HepG2 (cell line): ENCODE data around the gene HHIPL1. TPM values are rescaled to one million over a fixed set of nuclear protein-coding genes. Genes with fewer than 3 reads are reported as not detected.

Experiments used
- ATAC-seq: fragments of 200-7000 bp; cut with Tn5 transposase; 3 replicates; pipeline ENCODE4 v1.9.1; 2020; ENCODE audit warnings: mild to moderate bottlenecking, moderate library complexity
- BruUV-seq: library from RNA; stranded (reverse); fragments of 400-500 nt; replicated peaks from 2 replicates; lab custom pipeline; 2021; lab: Mats Ljungman, UMichigan
- CTCF ChIA-PET: fragments of 300-600 bp; formaldehyde crosslinking; extraction: SDS; loops from one replicate; lab custom pipeline; 2021; ENCODE audit warnings: low total read pairs, inconsistent platforms, low intra/inter-chr PET ratio; lab: Yijun Ruan, JAX
- POLR2A ChIA-PET: fragments of 350-600 bp; sonication (Branson Sonifier 250); formaldehyde crosslinking; loops from one replicate; lab custom pipeline; 2020; ENCODE audit warnings: antibody characterized with exemption, inconsistent platforms; lab: Yijun Ruan, JAX
- DNase-seq: peaks from one replicate; pipeline ENCODE4 v3.0.0-alpha.2; 2015; ENCODE audit warnings: low spot score
- FAIRE-seq: peaks from 3 replicates; lab custom pipeline; 2011; peaks lifted over from hg19 to GRCh38; lab: Jason Lieb, UNC
- H2AFZ ChIP-seq: one replicate; pipeline ENCODE4 v1.6.1; 2011; ENCODE audit warnings: low read length, inconsistent platforms
- H3K27ac ChIP-seq: fragments of 300-600 bp; 3 replicates; pipeline ENCODE4 v1.8.0; 2011; ENCODE audit warnings: mixed run types, mild to moderate bottlenecking, mixed read lengths, low read length, inconsistent platforms; ENCODE audit not compliant: insufficient read depth; ENCODE audit errors: extremely low read length
- H3K27me3 ChIP-seq, 2 experiments: fragments of 200-600 bp in 1 of 2; 2 replicates in 1 of 2; 3 replicates in 1 of 2; pipeline versions ENCODE4 v1.6.0 to v1.8.0; 2011; ENCODE audit warnings: low read length in 2 of 2, mild to moderate bottlenecking in 2 of 2, moderate library complexity in 2 of 2, inconsistent platforms in 1 of 2; ENCODE audit not compliant: insufficient read depth in 2 of 2, control insufficient read depth in 1 of 2
- H3K36me3 ChIP-seq, 2 experiments: fragments of 200-600 bp in 1 of 2; replicated peaks in 1 of 2; 2 replicates in 1 of 2; 3 replicates in 1 of 2; pipeline versions ENCODE4 v1.5.1 to v1.8.0; 2011; ENCODE audit warnings: low read length in 2 of 2, inconsistent platforms in 1 of 2; ENCODE audit not compliant: insufficient read depth in 2 of 2, control insufficient read depth in 1 of 2
- H3K4me1 ChIP-seq: 2 replicates; pipeline ENCODE4 v1.5.1; 2012; ENCODE audit warnings: low read length, inconsistent platforms; ENCODE audit not compliant: insufficient read depth
- H3K4me2 ChIP-seq: 2 replicates; pipeline ENCODE4 v1.6.0; 2011; ENCODE audit warnings: low read depth, low read length, inconsistent platforms
- H3K4me3 ChIP-seq, 3 experiments: fragments of 200-600 bp in 1 of 3; sonication (generic), shearing (Covaris generic) in 1 of 3; replicated peaks in 1 of 3; 2 replicates each; pipeline ENCODE4 v1.5.1; 2011 to 2016; ENCODE audit warnings: low read length in 3 of 3, inconsistent platforms in 2 of 3, low read depth in 2 of 3, mild to moderate bottlenecking in 2 of 3, control low read depth in 1 of 3, mixed read lengths in 1 of 3; ENCODE audit not compliant: insufficient read depth in 1 of 3
- H3K79me2 ChIP-seq: one replicate; pipeline ENCODE4 v1.6.1; 2011; ENCODE audit warnings: low read length, inconsistent platforms; ENCODE audit not compliant: insufficient read depth
- H3K9ac ChIP-seq: 2 replicates; pipeline ENCODE4 v1.6.0; 2011; ENCODE audit warnings: mild to moderate bottlenecking, low read depth, low read length, inconsistent platforms; ENCODE audit not compliant: insufficient read depth
- H3K9me3 ChIP-seq: 2 replicates; pipeline ENCODE4 v1.5.1; 2012; ENCODE audit warnings: mild to moderate bottlenecking, low read length
- H4K20me1 ChIP-seq: 2 replicates; pipeline ENCODE4 v1.6.0; 2011; ENCODE audit warnings: inconsistent platforms, mild to moderate bottlenecking, low read length, moderate library complexity; ENCODE audit not compliant: insufficient read depth
- BHLHE40 ChIP-seq: IDR thresholded peaks from 2 replicates; pipeline ENCODE4 v1.6.1; 2011; ENCODE audit warnings: low read length, improper control_type of control experiment
- ELF3 ChIP-seq: IDR thresholded peaks from 2 replicates; pipeline ENCODE4 v1.6.1; 2016; ENCODE audit warnings: missing genetic modification reagents, missing compliant biosample characterization
- ERF ChIP-seq: IDR thresholded peaks from 2 replicates; pipeline ENCODE4 v1.6.1; 2018; ENCODE audit warnings: missing biosample characterization, missing genetic modification reagents
- GTF3A ChIP-seq: sonication (generic); formaldehyde crosslinking; conservative IDR thresholded peaks from 2 replicates; pipeline ENCODE4 v1.4.0; 2020; ENCODE audit warnings: mild to moderate bottlenecking, missing genetic modification reagents
- KDM5B ChIP-seq: sonication (generic); formaldehyde crosslinking; IDR thresholded peaks from 2 replicates; pipeline ENCODE4 v1.4.0; 2020; ENCODE audit warnings: missing genetic modification reagents, mild to moderate bottlenecking, borderline replicate concordance
- MIER2 ChIP-seq: IDR thresholded peaks from 2 replicates; pipeline ENCODE4 v1.6.1; 2016; ENCODE audit warnings: missing biosample characterization, missing genetic modification reagents
- MZF1 ChIP-seq: sonication (generic); formaldehyde crosslinking; IDR thresholded peaks from 2 replicates; pipeline ENCODE4 v1.8.1; 2023; ENCODE audit warnings: mild to moderate bottlenecking, missing genetic modification reagents, borderline replicate concordance
- NCOA5 ChIP-seq: sonication (generic); formaldehyde crosslinking; IDR thresholded peaks from 2 replicates; pipeline ENCODE4 v1.4.0; 2020; ENCODE audit warnings: missing genetic modification reagents
- RBM22 ChIP-seq: fragments of 200-400 bp; formaldehyde crosslinking; optimal IDR thresholded peaks from 2 replicates; pipeline ENCODE3; 2017; ENCODE audit warnings: mild to moderate bottlenecking, low read length, moderate library complexity
- THAP8 ChIP-seq: sonication (generic); formaldehyde crosslinking; IDR thresholded peaks from 2 replicates; pipeline ENCODE4 v1.5.1; 2020; ENCODE audit warnings: missing genetic modification reagents, mild to moderate bottlenecking, borderline replicate concordance
- YEATS4 ChIP-seq: sonication (generic); formaldehyde crosslinking; IDR thresholded peaks from 2 replicates; pipeline ENCODE4 v1.4.0; 2020; ENCODE audit warnings: missing genetic modification reagents, borderline replicate concordance
- ZEB1 ChIP-seq: IDR thresholded peaks from 2 replicates; pipeline ENCODE4 v1.6.1; 2012; ENCODE audit warnings: mild to moderate bottlenecking, low read depth, inconsistent platforms; ENCODE audit not compliant: insufficient replicate concordance
- ZFY ChIP-seq: sonication (generic); formaldehyde crosslinking; IDR thresholded peaks from 2 replicates; pipeline ENCODE4 v1.4.0; 2020; ENCODE audit warnings: missing genetic modification reagents
- ZNF224 ChIP-seq: sonication (generic); formaldehyde crosslinking; IDR thresholded peaks from 2 replicates; pipeline ENCODE4 v1.5.0; 2020; ENCODE audit warnings: mild to moderate bottlenecking, missing genetic modification reagents
- ZNF292 ChIP-seq: sonication (generic); formaldehyde crosslinking; IDR thresholded peaks from 2 replicates; pipeline ENCODE4 v1.8.1; 2022; ENCODE audit warnings: mild to moderate bottlenecking, low read depth, missing genetic modification reagents, borderline replicate concordance
- ZNF563 ChIP-seq: sonication (generic); formaldehyde crosslinking; IDR thresholded peaks from 2 replicates; pipeline ENCODE4 v1.8.0; 2022; ENCODE audit warnings: mild to moderate bottlenecking, moderate library complexity, missing genetic modification reagents
- ZNF782 ChIP-seq: sonication (generic); formaldehyde crosslinking; IDR thresholded peaks from 2 replicates; pipeline ENCODE4 v1.4.0; 2020; ENCODE audit warnings: missing genetic modification reagents, mild to moderate bottlenecking, borderline replicate concordance
- ZSCAN5A ChIP-seq: sonication (generic); formaldehyde crosslinking; IDR thresholded peaks from 2 replicates; pipeline ENCODE4 v1.8.0; 2022; ENCODE audit warnings: mild to moderate bottlenecking, missing genetic modification reagents, borderline replicate concordance
- WGBS: methylation state at CpG from one replicate; pipeline ENCODE4 v1.1.6; 2017; ENCODE audit warnings: low lambda C conversion rate; 5-methylcytosine and 5-hydroxymethylcytosine counted together
- in situ Hi-C: cut with HindIII; loops from 2 replicates; pipeline ENCODE4 v1.10.0; 2017; ENCODE audit warnings: low pct_unique_long_range_greater_than_20kb; ENCODE audit not compliant: extremely low pct_ligation_motif_present
- intact Hi-C: fragments of 100-400 bp; cut with micrococcal nuclease; formaldehyde crosslinking; loops from one replicate; pipeline ENCODE4 v1.10.0; 2022; ENCODE audit not compliant: unreplicated experiment
- polyA plus RNA-seq, 8 experiments: library from polyadenylated mRNA; depleted of rRNA in 3 of 8; stranded (reverse) in 7 of 8; unstranded in 1 of 8; fragments of >200 nt; fragmentation: Illumina TruSeq in 4 of 8; extraction: Trizol in 4 of 8; gene quantifications; 2 replicates each; pipeline versions ENCODE4 v1.2.1 to v1.2.3, GENCODE V29; 2011 to 2016; ENCODE audit warnings: low read depth in 4 of 8, missing spikeins in 1 of 8, mixed read lengths in 1 of 8; ENCODE audit not compliant: insufficient read depth in 1 of 8
- total RNA-seq, 5 experiments: library from RNA; depleted of rRNA; stranded (reverse); fragments of >200 nt; fragmentation: Illumina TruSeq; extraction: Trizol; gene quantifications; 2 replicates each; pipeline ENCODE4 v1.2.3, GENCODE V29; 2016; ENCODE audit warnings: low read depth in 1 of 5
- TF ChIP-seq, protein P1 (sequence below): sonication (generic); formaldehyde crosslinking; IDR thresholded peaks from 2 replicates; pipeline ENCODE4 v1.5.0; 2020; ENCODE audit warnings: missing genetic modification reagents

Gene HHIPL1
- total and polyA plus RNA-seq, 2 of the 13 experiments (the other 11 are each of a cell fraction or from before 2014, with no cell fraction given), result not detected

GRCh38 chr14:99679111-99679510, 34.2 kb downstream of the HHIPL1 start:
- BruUV-seq, result no TSS peak
- ATAC-seq, result no peak
- in situ Hi-C loops (no loop called here), intact Hi-C loops (no loop called here)
- peaks cover 3 to 6% of the 10 kb centered on the region in 2 experiments; a peak in 1 of 5 replicates for H3K27me3 ChIP-seq
- no peak overlapping the region for H3K4me2 ChIP-seq
- ChIA-PET CTCF (no interaction called here), POLR2A (no interaction called here)
- no CpG with 5 or more reads among the region's 2 CpGs for WGBS
- H4K20me1 ChIP-seq, result no peaks in the 10 kb centered on the region
- H3K4me1 ChIP-seq, result peaks cover 11% of the 10 kb centered on the region; the same call in 1 of the 2 replicates
- H3K9ac ChIP-seq, result no peak overlapping the region
- no peak for DNase-seq
- TF ChIP-seq ELF3 (CRISPR knock-in tag), result no peak
- TF ChIP-seq MIER2 (CRISPR knock-in tag), result no peak
- TF ChIP-seq, protein P1, sequence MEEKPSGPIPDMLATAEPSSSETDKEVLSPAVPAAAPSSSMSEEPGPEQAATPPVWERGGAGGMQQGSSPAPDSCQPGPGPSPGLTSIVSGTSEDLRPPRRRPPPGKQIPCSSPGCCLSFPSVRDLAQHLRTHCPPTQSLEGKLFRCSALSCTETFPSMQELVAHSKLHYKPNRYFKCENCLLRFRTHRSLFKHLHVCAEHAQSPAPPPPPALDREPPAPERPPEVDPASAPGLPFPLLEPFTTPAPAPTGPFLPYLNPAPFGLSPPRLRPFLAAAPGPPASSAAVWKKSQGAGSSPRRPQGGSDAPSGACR (CRISPR knock-in tag), result no peak
- TF ChIP-seq ZNF224, result no peak
- no peak for TF ChIP-seq ZEB1
- FAIRE-seq, result no peak
- peaks cover 8% of the 10 kb centered on the region; the same call in 1 of the 2 replicates for H3K9me3 ChIP-seq
- no peaks in the 10 kb centered on the region for H3K36me3 ChIP-seq
- H3K27ac ChIP-seq, result no peak overlapping the region
- H3K79me2 ChIP-seq, result no peaks in the 10 kb centered on the region
- H2AFZ ChIP-seq, result no peak overlapping the region
- no peak overlapping the region for H3K4me3 ChIP-seq

GRCh38 chr14:99679543-99679942, 34.6 kb downstream of the HHIPL1 start:
- H3K4me3 ChIP-seq, result no peak overlapping the region
- no peak overlapping the region for H3K9ac ChIP-seq
- H3K27ac ChIP-seq, result no peak overlapping the region
- intact Hi-C loops (no loop called here), in situ Hi-C loops (no loop called here)
- POLR2A ChIA-PET, result no interaction called here
- H3K79me2 ChIP-seq, result no peaks in the 10 kb centered on the region
- TF ChIP-seq YEATS4 (CRISPR knock-in tag) (no peak), ZNF782 (CRISPR knock-in tag) (no peak), ZSCAN5A (CRISPR knock-in tag) (no peak), GTF3A (CRISPR knock-in tag) (no peak), ERF (CRISPR knock-in tag) (no peak), ZFY (CRISPR knock-in tag) (no peak), KDM5B (CRISPR knock-in tag) (no peak), ZNF292 (CRISPR knock-in tag) (no peak), MZF1 (CRISPR knock-in tag) (no peak), BHLHE40 (no peak), NCOA5 (CRISPR knock-in tag) (no peak), RBM22 (no peak), ZNF563 (CRISPR knock-in tag) (no peak), THAP8 (CRISPR knock-in tag) (no peak)
- H4K20me1 ChIP-seq, result no peaks in the 10 kb centered on the region
- CTCF ChIA-PET, result no interaction called here
- H3K36me3 ChIP-seq, result no peaks in the 10 kb centered on the region
- DNase-seq (no peak), FAIRE-seq (no peak), ATAC-seq (no peak)
- H3K4me2 ChIP-seq, result no peak overlapping the region
- H2AFZ ChIP-seq, result no peak overlapping the region
- BruUV-seq, result no TSS peak
- peaks cover 3 to 6% of the 10 kb centered on the region in 2 experiments; a peak in 2 of 5 replicates for H3K27me3 ChIP-seq
- peaks cover 13% of the 10 kb centered on the region for H3K4me1 ChIP-seq
- peaks cover 8% of the 10 kb centered on the region; the same call in 1 of the 2 replicates for H3K9me3 ChIP-seq
- 36% methylated on average over 8 of the region's 8 CpGs for WGBS
